HG03135 (cell line): ENCODE measurements around the gene ALG10.
"Not testable (repeated sequence)": the region's sequence is repeated elsewhere in the genome, so short reads cannot be mapped to it uniquely, and the experiment has no call there.

Experiments
- ATAC-seq: cut with Tn5 transposase; IDR thresholded peaks from one replicate; pipeline ENCODE4 v1.9.1; 2021; ENCODE audit warnings: mild to moderate bottlenecking, moderate library complexity; ENCODE audit not compliant: unreplicated experiment

Gene ALG10

GRCh38 chr12:34022079-34022830 lies at the start of gene ALG10:
Gene ALG10 (plus strand): TSS chr12:34022496. CDS start chr12:34022600, 104 bp downstream.
- ATAC-seq = peak; percentile 99

- not testable (repeated sequence) for ATAC-seq
Observed at GRCh38 chr12:33972884-33973283, 49.4 kb upstream of the ALG10 start.

- no peak for ATAC-seq
Observed at GRCh38 chr12:33977887-33978286, 44.4 kb upstream of the ALG10 start.

GRCh38 chr12:33988197-33988805 lies 34.0 kb upstream of the ALG10 start:
- ATAC-seq = no peak

- no peak for ATAC-seq
Observed at GRCh38 chr12:33988913-33989312, 33.4 kb upstream of the ALG10 start.

- no peak for ATAC-seq
Observed at GRCh38 chr12:33994857-33995808, 27.2 kb upstream of the ALG10 start.

GRCh38 chr12:34008835-34009234 lies 13.5 kb upstream of the ALG10 start:
- ATAC-seq = not testable (repeated sequence)

- ATAC-seq = no peak
Observed at GRCh38 chr12:34016361-34016760, 5.9 kb upstream of the ALG10 start.

- no peak for ATAC-seq
Observed at GRCh38 chr12:34021071-34021470, 1.2 kb upstream of the ALG10 start.

- ATAC-seq = not testable (repeated sequence)
Observed at GRCh38 chr12:34027661-34028060, 5.4 kb downstream of the ALG10 start.

- no peak for ATAC-seq
Observed at GRCh38 chr12:34030591-34030990, 8.3 kb downstream of the ALG10 start.

- no peak for ATAC-seq
Observed at GRCh38 chr12:34033628-34034296, 11.5 kb downstream of the ALG10 start.

- ATAC-seq = not testable (repeated sequence)
Observed at GRCh38 chr12:34038357-34038756, 16.1 kb downstream of the ALG10 start.

GRCh38 chr12:34046570-34046969 lies 24.3 kb downstream of the ALG10 start:
- no peak for ATAC-seq

- ATAC-seq = not testable (repeated sequence)
Observed at GRCh38 chr12:34047855-34048254, 25.6 kb downstream of the ALG10 start.

GRCh38 chr12:34048714-34049113 lies 26.4 kb downstream of the ALG10 start:
- ATAC-seq = no peak

- no peak for ATAC-seq
Observed at GRCh38 chr12:34051486-34051885, 29.2 kb downstream of the ALG10 start.

- no peak for ATAC-seq
Observed at GRCh38 chr12:34054938-34055337, 32.6 kb downstream of the ALG10 start.
